NCI-H526 treated with DMSO at 0.1 percent for 48 hours (cell line): ENCODE measurements around the gene ZNF600.
"Not testable (repeated sequence)": the region's sequence is repeated elsewhere in the genome, so short reads cannot be mapped to it uniquely, and the experiment has no call there.

ENCODE experiments used
- DNase-seq: peaks from one replicate; lab custom pipeline; 2025; lab: John Stamatoyannopoulos, UW

The ZNF600 gene

DNA sequence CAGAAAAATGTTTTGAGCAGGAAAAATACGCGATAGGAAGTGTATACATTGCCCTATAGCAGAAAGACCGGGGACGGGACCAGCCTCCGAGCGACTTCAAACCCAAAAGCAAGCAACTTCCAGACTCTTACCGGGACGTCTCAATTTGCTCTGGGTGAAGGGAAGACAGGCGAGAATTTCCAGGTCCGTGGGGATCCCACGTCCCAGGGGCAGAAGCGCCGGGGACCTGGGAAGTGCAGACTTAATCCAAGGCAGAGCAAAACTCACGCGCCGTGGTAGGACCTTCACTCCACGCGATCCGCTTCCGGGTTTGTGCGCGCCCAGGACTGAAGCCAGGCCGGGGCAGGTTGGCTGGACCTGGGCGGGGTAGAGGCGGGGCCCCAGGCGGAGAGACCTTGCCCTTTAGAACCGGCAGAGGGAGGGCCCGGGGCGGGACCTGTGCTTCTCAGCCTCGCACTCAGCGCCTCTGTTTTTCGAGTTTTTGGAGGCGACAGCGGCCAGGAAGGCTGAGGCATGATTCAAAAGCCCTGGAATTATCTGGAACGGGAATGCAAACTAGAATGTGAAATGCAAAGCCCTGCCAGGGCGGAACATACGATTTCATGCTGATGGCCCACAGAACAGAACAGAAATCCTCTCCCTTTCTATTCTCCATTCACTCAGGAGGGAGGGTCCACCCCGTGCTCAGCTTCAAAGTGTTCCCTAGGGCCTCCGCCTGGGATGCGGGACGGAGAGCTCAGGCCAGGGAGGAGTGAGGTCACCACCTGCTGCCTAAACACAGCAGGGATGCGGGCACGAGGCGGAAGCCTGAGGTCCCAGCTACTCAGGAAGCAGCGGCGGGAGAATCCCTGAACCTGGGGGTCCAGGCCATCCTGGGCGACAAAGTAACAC, at the start of gene ZNF600:
Gene ZNF600, minus strand, starts transcription at position 328 of the 891 bp plus-strand sequence. CDS start 7,903 bp downstream, outside the sequence.
- DNase-seq = peak; percentile 81

GRCh38 chr19:52834289-52834688, 47.7 kb upstream of the ZNF600 start:
- DNase-seq = not testable (repeated sequence)

DNA sequence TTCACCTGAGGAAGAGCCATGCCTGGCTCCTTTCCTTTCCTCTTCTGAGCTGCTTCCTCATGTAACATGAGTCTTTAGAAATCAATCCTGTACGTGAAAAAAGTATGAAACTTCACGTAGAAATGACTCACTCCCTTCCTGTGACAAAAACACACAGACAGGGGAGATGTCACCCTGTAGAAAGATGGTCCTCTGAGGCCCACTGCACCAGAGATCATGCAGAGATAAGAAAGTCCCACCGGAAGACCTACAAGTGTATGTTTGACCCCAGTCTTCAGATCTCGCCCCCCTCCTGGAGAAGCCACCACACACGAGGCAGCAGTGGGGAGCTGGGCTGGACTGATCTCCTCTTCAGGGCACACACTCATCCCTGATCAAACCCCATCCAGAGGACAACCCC, 47.0 kb upstream of the ZNF600 start:
- not testable (repeated sequence) for DNase-seq

- not testable (repeated sequence) for DNase-seq
These were observed 43.3 kb upstream of the ZNF600 start for GRCh38 chr19:52829866-52830265.

GRCh38 chr19:52825765-52826164, 39.2 kb upstream of the ZNF600 start:
- no peak for DNase-seq

DNA sequence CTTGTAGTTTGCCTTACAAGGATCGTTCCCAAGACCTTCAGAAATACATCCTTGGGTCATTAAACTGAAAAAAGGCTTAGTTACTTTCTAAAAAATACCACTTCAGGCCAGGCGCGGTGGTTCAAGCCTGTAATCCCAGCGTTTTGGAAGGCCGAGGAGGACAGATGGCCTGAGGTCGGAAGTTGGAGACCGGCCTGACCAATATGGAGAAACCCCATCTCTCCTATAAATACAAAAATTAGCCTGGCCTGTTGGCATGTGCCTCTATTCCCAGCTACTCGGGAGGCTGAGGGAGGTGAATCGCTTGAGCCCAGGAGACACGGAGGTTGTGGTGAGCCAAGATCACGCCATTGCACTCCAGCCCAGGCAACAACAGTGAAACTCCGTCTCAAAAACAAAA, 37.1 kb upstream of the ZNF600 start:
- no peak for DNase-seq

GRCh38 chr19:52821204-52821960, 34.8 kb upstream of the ZNF600 start, which contains the start of gene ZNF28:
TSS of gene ZNF28 (minus strand) at chr19:52821633. CDS start at chr19:52817958, 3,675 bp downstream.
- peak; percentile 42 for DNase-seq

- DNase-seq = not testable (repeated sequence)
These were observed 34.0 kb upstream of the ZNF600 start for GRCh38 chr19:52820472-52821203.

DNA sequence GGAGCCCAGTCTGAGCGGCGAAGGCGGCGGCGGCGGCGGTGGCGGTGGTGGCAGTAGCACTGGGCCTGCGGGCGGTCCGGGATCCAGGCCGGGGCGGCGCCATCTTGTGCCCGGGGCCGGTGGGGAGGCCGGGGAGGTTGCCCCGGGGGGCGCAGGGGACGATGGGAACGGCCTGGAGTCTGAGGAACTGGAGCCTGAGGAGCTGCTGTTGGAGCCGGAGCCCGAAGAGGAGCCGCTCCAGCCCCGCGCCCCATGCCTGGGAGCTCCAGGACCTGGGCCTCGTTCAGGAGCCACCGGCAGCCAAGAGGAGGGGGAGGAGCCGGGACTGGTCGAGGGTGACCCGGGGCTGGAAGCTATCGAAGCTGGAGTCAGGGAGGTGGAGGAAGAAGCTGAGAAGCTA, 23.2 kb upstream of the ZNF600 start:
- DNase-seq = no peak

DNA sequence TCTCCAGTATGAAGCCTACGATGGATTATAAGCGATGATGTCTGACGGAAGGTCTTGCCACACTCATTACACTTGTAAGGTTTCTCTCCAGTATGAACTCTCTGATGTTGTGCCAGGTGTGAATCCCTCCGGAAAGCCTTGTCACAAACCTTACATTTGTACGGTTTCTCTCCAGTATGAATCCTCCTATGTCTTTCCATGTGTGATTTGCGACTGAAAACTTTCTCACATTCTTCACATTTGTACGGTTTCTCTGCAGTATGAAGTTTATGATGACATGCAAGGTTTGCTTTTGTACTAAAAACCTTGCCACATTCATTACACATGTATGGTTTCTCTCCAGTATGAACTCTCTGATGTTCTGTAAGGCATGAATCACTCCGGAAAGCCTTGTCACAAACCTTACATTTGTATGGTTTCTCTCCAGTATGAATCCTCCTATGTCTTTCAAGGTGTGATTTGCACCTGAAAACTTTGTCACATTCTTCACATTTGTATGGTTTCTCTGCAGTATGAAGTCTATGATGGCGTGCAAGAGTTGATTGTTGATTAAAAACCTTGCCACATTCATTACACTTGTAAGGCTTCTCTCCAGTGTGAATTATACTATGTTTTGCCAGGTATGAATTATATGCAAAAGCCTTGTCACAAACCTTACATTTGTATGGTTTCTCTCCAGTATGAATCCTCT, 13.5 kb upstream of the ZNF600 start:
- not testable (repeated sequence) for DNase-seq

DNA sequence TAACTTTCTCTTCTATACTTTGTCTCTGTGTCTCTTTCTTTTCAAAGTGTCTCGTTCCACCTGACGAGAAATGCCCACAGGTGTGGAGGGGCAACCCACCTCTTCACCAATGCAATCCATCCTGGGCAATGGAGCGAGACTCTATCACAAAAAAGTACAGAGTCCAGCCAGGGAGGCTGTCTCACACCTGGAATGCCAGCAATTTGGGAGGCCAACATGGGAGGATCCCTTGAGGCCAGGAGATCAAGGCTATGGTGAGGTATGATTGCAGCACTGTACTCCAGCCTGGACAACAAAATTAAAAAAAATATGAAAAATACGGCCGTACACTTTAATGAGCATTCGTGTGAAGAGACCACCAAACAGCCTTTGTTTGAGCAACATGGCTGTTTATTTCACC, 2.8 kb upstream of the ZNF600 start:
- DNase-seq = no peak

DNA sequence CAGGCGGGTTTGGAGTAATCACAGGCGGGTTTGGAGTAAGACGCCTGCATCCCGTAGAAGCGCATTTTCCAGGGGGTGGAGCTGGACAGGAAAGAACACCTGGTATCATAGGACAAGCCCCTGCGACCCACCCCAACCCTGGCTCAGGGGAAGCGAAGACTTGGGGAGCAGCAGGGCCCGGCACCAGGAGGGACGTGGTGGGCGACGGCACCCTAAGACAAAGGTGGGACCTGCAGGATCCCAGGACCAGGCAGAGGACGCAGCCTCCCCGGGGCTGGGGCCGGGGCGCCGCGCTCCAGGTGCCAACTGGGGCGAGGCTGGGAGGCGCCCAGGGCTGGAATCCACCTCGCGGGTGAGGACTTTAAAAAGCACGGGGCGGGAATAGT, 520 bp downstream of the ZNF600 start:
- DNase-seq = peak; percentile 31

- DNase-seq = no peak
These were observed 1.1 kb downstream of the ZNF600 start for GRCh38 chr19:52785506-52785905.

GRCh38 chr19:52782864-52783263, 3.7 kb downstream of the ZNF600 start:
- not testable (repeated sequence) for DNase-seq

DNA sequence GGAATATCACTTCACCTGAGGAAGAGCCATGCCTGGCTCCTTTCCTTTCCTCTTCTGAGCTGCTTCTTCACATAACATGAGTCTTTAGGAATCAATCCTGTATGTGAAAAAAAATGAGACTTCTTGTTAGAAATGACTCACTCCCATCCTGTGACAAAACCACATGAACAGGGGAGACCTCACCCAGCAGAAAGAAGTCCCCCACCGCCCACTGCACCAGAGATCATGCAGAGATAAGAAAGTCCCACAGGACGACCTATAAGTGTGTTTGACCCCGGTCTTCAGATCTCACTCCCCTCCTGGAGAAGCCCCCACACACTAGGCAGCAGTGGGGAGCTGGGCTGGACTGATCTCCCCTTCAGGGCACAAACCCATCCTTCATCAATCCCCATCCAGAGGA, 7.8 kb downstream of the ZNF600 start:
- no peak for DNase-seq

DNA sequence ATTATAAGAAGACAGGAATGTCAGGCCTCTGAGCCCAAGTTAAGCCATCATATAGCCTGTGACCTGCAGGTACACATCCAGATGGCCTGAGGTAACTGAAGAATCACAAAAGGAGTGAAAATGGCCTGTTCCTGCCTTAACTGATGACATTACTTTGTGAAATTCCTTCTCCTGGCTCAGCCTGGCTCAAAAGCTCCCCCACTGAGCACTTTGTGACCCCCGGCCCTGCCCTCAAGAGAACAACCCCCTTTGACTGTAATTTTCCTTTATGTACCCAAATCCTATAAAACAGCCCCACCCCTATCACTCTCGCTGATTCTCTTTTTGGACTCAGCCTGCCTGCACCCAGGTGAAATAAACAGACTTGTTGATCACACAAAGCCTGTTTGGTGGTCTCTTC, 30.1 kb downstream of the ZNF600 start:
- DNase-seq = not testable (repeated sequence)

GRCh38 chr19:52749780-52750179, 36.8 kb downstream of the ZNF600 start:
- no peak for DNase-seq

DNA sequence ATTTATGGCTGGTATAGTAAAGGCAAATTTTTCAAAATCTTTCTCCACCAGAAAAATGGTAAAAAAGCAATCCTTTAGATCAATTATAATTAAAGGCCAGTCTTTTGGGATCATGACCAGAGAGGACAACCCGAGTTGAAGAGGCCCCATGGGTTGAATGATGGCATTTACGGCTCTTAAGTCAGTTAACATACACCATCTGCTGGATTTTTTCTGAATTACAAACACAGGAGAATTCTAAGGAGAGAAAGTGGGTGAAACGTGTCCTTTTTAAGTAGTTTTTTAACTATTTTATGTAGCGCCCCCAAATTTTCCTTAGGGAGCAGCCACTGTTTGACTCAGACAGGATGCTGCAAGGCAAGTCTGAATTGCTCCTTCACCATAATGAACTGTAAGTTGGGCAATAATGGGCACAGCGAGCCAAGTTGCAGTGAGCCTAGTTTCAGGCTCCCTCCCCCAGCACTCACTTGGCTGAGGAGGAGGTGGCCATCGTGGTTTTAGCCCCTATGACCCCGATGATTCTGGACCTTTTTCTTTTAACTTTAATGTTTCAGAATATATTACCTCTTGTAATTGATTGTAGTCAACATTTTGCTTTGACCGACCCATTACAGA, 38.1 kb downstream of the ZNF600 start:
- no peak for DNase-seq

- not testable (repeated sequence) for DNase-seq
These were observed 40.7 kb downstream of the ZNF600 start for GRCh38 chr19:52745919-52746318.

- no peak for DNase-seq
These were observed 43.5 kb downstream of the ZNF600 start for GRCh38 chr19:52743091-52743490.

- no peak for DNase-seq
These were observed 44.1 kb downstream of the ZNF600 start for GRCh38 chr19:52742516-52742915.
